A549 (cell line): ENCODE measurements around the gene PLA2G4B. TPM values are rescaled to one million over a fixed set of nuclear protein-coding genes. Genes with fewer than 3 reads are reported as not detected.

ENCODE experiments used
- ATAC-seq, 2 experiments: fragments of 200-7000 bp in 1 of 2; fragments of >200 bp in 1 of 2; cut with Nextera tagmentation in 1 of 2; cut with Tn5 transposase in 1 of 2; 3 replicates each; pipeline versions ENCODE4 v1.8.0 to v1.9.1; 2018 to 2020; ENCODE audit warnings: mild to moderate bottlenecking in 1 of 2, moderate library complexity in 1 of 2
- CTCF ChIA-PET: fragments of 300-600 bp; sonication (Branson Sonifier 250); formaldehyde crosslinking; extraction: SDS; loops from one replicate; lab custom pipeline; 2021; ENCODE audit warnings: antibody characterized with exemption, inconsistent platforms; lab: Yijun Ruan, JAX
- POLR2A ChIA-PET: fragments of 350-600 bp; formaldehyde crosslinking; extraction: SDS; loops from one replicate; lab custom pipeline; 2021; ENCODE audit warnings: antibody characterized with exemption, inconsistent platforms; lab: Yijun Ruan, JAX
- DNase-seq, 2 experiments: peaks; one replicate each; pipeline versions ENCODE4 v3.0.0 to v3.0.0-alpha.2; 2011 to 2016; ENCODE audit warnings: low read depth in 1 of 2, low spot score in 1 of 2
- FAIRE-seq: peaks from 2 replicates; lab custom pipeline; 2011; peaks lifted over from hg19 to GRCh38; lab: Jason Lieb, UNC
- H3K27ac ChIP-seq, 2 experiments: fragments of >200 bp; sonication (Bioruptor Twin); formaldehyde crosslinking; 3 replicates each; pipeline ENCODE4 v1.5.1; 2016 to 2017
- H3K4me1 ChIP-seq: fragments of >200 bp; sonication (Bioruptor Twin); formaldehyde crosslinking; 3 replicates; pipeline ENCODE4 v1.6.1; 2016
- H3K4me2 ChIP-seq: fragments of >200 bp; sonication (Bioruptor Twin); formaldehyde crosslinking; 3 replicates; pipeline ENCODE4 v1.6.1; 2016
- H3K4me3 ChIP-seq: fragments of >200 bp; sonication (Bioruptor Twin); formaldehyde crosslinking; 3 replicates; pipeline ENCODE4 v1.5.1; 2016
- H3K9me3 ChIP-seq: fragments of >200 bp; sonication (Bioruptor Twin); formaldehyde crosslinking; 3 replicates; pipeline ENCODE4 v1.6.1; 2016
- CBX2 ChIP-seq: fragments of 200-600 bp; sonication (generic); IDR thresholded peaks from 2 replicates; pipeline ENCODE4 v1.6.1; 2016; ENCODE audit warnings: low read depth, mild to moderate bottlenecking, borderline replicate concordance
- CBX8 ChIP-seq: fragments of 200-600 bp; sonication (generic); IDR thresholded peaks from 2 replicates; pipeline ENCODE4 v1.6.1; 2016
- EHF ChIP-seq: fragments of 250-450 bp; sonication (Bioruptor Pico); IDR thresholded peaks from 2 replicates; pipeline ENCODE4 v1.5.0; 2020; ENCODE audit warnings: mild to moderate bottlenecking
- ESRRA ChIP-seq: fragments of 150-350 bp; IDR thresholded peaks from 2 replicates; pipeline ENCODE4 v1.6.1; 2014; ENCODE audit warnings: mild to moderate bottlenecking, low read length, borderline replicate concordance
- FOXS1 ChIP-seq: fragments of 250-450 bp; sonication (Bioruptor Pico); IDR thresholded peaks from 2 replicates; pipeline ENCODE4 v1.5.0; 2020; ENCODE audit warnings: mild to moderate bottlenecking, moderate library complexity
- HEYL ChIP-seq: fragments of 250-450 bp; sonication (Bioruptor Pico); IDR thresholded peaks from 2 replicates; pipeline ENCODE4 v1.8.0; 2021; ENCODE audit warnings: mild to moderate bottlenecking, moderate library complexity
- HOXA7 ChIP-seq: fragments of 250-450 bp; sonication (Bioruptor Pico); IDR thresholded peaks from 2 replicates; pipeline ENCODE4 v1.5.0; 2020; ENCODE audit warnings: mild to moderate bottlenecking, moderate library complexity
- KDM1A ChIP-seq: fragments of 200-600 bp; sonication (generic); IDR thresholded peaks from 2 replicates; pipeline ENCODE4 v1.6.1; 2016; ENCODE audit warnings: low read depth, mild to moderate bottlenecking
- MAZ ChIP-seq: fragments of 150-350 bp; IDR thresholded peaks from 2 replicates; pipeline ENCODE4 v1.6.1; 2014; ENCODE audit warnings: antibody characterized with exemption, low read depth, low read length, borderline replicate concordance
- NPAS2 ChIP-seq: fragments of 250-450 bp; sonication (Bioruptor Pico); IDR thresholded peaks from 2 replicates; pipeline ENCODE4 v1.8.0; 2022; ENCODE audit warnings: mild to moderate bottlenecking, moderate library complexity, borderline replicate concordance
- PHF8 ChIP-seq: fragments of 200-600 bp; sonication (generic); IDR thresholded peaks from 2 replicates; pipeline ENCODE4 v1.6.1; 2016; ENCODE audit warnings: low read depth, mild to moderate bottlenecking, antibody characterized with exemption, moderate library complexity, borderline replicate concordance
- RARB ChIP-seq: fragments of 250-450 bp; sonication (Bioruptor Pico); IDR thresholded peaks from 2 replicates; pipeline ENCODE4 v1.8.0; 2021; ENCODE audit warnings: mild to moderate bottlenecking, moderate library complexity
- RCOR1 ChIP-seq: fragments of 150-350 bp; IDR thresholded peaks from 2 replicates; pipeline ENCODE4 v1.6.1; 2014; ENCODE audit warnings: antibody characterized with exemption, low read length, low read depth
- RFX5 ChIP-seq: fragments of 450-650 bp; IDR thresholded peaks from 2 replicates; pipeline ENCODE4 v1.7.1; 2014; ENCODE audit warnings: antibody characterized with exemption, mild to moderate bottlenecking, moderate library complexity
- SREBF2 ChIP-seq: fragments of 450-650 bp; IDR thresholded peaks from 2 replicates; pipeline ENCODE4 v1.6.1; 2014; ENCODE audit warnings: mild to moderate bottlenecking, moderate library complexity
- TFCP2L1 ChIP-seq: fragments of 250-450 bp; sonication (Bioruptor Pico); IDR thresholded peaks from 2 replicates; pipeline ENCODE4 v1.5.0; 2021; ENCODE audit warnings: mild to moderate bottlenecking
- TP53 ChIP-seq: fragments of 250-450 bp; sonication (Bioruptor Pico); IDR thresholded peaks from 2 replicates; pipeline ENCODE4 v1.5.0; 2021; ENCODE audit warnings: mild to moderate bottlenecking, moderate library complexity
- ZC3H11A ChIP-seq: fragments of 450-650 bp; IDR thresholded peaks from 2 replicates; pipeline ENCODE4 v1.6.1; 2014; ENCODE audit warnings: antibody characterized with exemption, mild to moderate bottlenecking
- ZFP36 ChIP-seq: fragments of 450-650 bp; IDR thresholded peaks from 2 replicates; pipeline ENCODE4 v1.6.1; 2014; ENCODE audit warnings: borderline replicate concordance; ENCODE audit not compliant: partially characterized antibody
- ZSCAN20 ChIP-seq: fragments of 250-450 bp; sonication (Bioruptor Pico); IDR thresholded peaks from 2 replicates; pipeline ENCODE4 v1.8.0; 2022; ENCODE audit warnings: mild to moderate bottlenecking, moderate library complexity
- WGBS: methylation state at CpG from one replicate; pipeline ENCODE4 v1.1.6; 2017; ENCODE audit errors: missing lambda C conversion rate; 5-methylcytosine and 5-hydroxymethylcytosine counted together
- polyA plus RNA-seq, 4 experiments: library from polyadenylated mRNA; depleted of rRNA in 3 of 4; stranded (reverse); fragments of >200 nt; fragmentation: RNase III in 1 of 4; extraction: RNeasy Plus Mini Kit Qiagen cat#74134 plus additional on column Dnase treatment in 1 of 4; gene quantifications; 2 replicates in 3 of 4; 3 replicates in 1 of 4; pipeline ENCODE4 v1.2.3, GENCODE V29; 2011 to 2017
- TF ChIP-seq, protein P1 (sequence below): IDR thresholded peaks from 2 replicates; pipeline ENCODE4 v1.6.1; 2012; ENCODE audit warnings: low read depth, borderline replicate concordance
- TF ChIP-seq, protein P2 (sequence below): IDR thresholded peaks from 2 replicates; pipeline ENCODE4 v1.6.1; 2012
- TF ChIP-seq, protein P3 (sequence below): fragments of 250-450 bp; sonication (Bioruptor Pico); IDR thresholded peaks from 2 replicates; pipeline ENCODE4 v1.5.0; 2020; ENCODE audit warnings: low read depth, mild to moderate bottlenecking, moderate library complexity
- TF ChIP-seq, protein P4 (sequence below): fragments of >200 bp; sonication (Bioruptor Twin); formaldehyde crosslinking; IDR thresholded peaks from 3 replicates; pipeline ENCODE4 v1.5.1; 2016
- TF ChIP-seq, protein P5 (sequence below): fragments of 250-450 bp; sonication (Bioruptor Pico); IDR thresholded peaks from 2 replicates; pipeline ENCODE4 v1.5.0; 2021; ENCODE audit warnings: mild to moderate bottlenecking, moderate library complexity, borderline replicate concordance

The PLA2G4B gene
- polyA plus RNA-seq, 2 of the 4 experiments (the other 2 are of a cell fraction), result 2.2 to 2.6 TPM

DNA sequence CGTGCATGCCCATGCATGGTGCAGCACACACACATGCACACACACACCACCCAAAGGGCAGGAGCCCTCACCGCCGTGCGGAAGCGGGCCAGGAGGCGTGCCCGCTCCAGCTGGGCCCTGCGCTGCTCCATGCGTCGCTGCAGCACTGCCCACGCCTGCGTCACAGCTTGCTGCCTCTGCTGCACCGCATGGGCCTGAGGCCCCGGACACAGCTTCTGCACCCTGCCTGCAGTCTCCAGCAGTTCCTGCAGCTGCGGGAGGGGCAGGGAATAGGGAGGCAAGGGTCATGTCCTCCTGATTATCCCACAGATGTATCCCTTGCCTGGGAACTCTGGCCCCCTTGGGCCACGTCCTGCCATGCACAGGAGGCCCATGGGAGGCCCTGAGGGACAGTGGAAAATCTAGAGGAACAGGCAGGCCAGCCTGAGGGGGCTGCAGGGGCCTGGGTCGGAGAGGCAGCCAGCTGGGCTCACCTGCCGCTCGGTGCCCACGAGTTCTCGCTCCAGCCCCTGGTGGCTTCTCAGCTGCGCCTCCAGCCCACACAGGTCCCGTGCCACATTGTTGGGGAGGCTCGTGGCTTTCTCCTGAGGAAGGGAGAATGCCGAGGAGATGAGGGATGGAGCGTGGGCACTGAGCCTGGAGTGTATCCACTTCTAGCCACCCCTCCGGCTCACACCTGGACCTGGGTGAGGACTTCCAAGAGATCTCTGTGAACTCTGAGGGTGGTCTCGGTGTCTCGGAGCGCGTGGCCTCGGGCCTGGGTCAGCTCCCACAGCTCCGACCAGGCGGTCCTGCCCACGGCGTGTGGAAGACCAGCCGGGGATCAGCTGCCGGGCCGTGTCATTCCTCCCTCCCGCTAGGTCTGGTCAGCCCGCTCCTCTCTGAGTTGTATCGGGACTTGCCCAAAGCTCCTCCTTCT lies 31.4 kb downstream of the PLA2G4B start:
- Histone ChIP-seq H3K4me1 (no peaks in the 10 kb centered on the region), H3K27ac (no peak overlapping the region), H3K4me3 (no peak overlapping the region), H3K4me2 (no peak overlapping the region), H3K9me3 (no peaks in the 10 kb centered on the region)
- TF ChIP-seq, protein P1, sequence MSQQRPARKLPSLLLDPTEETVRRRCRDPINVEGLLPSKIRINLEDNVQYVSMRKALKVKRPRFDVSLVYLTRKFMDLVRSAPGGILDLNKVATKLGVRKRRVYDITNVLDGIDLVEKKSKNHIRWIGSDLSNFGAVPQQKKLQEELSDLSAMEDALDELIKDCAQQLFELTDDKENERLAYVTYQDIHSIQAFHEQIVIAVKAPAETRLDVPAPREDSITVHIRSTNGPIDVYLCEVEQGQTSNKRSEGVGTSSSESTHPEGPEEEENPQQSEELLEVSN, result no peak
- TF ChIP-seq RFX5 (no peak), HEYL (no peak), EHF (CRISPR knock-in tag) (no peak), MAZ (no peak), ZFP36 (no peak), ZSCAN20 (CRISPR knock-in tag) (no peak)
- TF ChIP-seq, protein P2, sequence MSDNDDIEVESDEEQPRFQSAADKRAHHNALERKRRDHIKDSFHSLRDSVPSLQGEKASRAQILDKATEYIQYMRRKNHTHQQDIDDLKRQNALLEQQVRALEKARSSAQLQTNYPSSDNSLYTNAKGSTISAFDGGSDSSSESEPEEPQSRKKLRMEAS, result no peak
- DNase-seq, result no peak
- ChIA-PET POLR2A (no interaction called here), CTCF (interaction anchor here (0.9 to 1.1 kb wide), 2 partner anchors 35 to 50 kb away, joined by 3 to 4 read pairs; no protein-coding TSS in a partner anchor)
- WGBS, result 81% methylated on average over 30 of the region's 42 CpGs
- ATAC-seq, result no peak
- FAIRE-seq, result no peak

DNA sequence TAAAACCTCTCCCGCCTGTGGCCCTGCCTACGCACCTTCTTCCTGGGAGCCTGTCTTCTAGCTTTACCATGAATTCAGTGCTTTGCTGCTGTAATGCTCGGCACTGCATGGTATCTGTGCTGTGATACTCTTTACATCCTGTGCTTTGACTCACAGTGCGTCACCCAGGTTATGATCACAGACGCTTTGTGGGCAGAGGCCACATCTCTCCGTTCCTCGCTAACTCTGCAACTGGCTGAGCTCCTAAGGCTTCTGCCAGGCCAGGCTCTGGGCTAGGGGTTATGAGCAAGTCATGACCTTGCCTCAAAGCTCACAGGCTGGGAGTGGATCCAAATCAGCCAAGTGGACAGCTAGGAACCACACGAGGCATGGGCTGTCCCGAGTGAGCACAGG lies 32.0 kb downstream of the PLA2G4B start:
- TF ChIP-seq TP53 (CRISPR knock-in tag) (no peak), PHF8 (no peak), CBX8 (no peak), FOXS1 (no peak), RFX5 (no peak), NPAS2 (CRISPR knock-in tag) (no peak), MAZ (no peak), RCOR1 (no peak), ZC3H11A (no peak), RARB (CRISPR knock-in tag) (no peak), SREBF2 (no peak)
- TF ChIP-seq, protein P3, sequence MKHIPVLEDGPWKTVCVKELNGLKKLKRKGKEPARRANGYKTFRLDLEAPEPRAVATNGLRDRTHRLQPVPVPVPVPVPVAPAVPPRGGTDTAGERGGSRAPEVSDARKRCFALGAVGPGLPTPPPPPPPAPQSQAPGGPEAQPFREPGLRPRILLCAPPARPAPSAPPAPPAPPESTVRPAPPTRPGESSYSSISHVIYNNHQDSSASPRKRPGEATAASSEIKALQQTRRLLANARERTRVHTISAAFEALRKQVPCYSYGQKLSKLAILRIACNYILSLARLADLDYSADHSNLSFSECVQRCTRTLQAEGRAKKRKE (CRISPR knock-in tag), result no peak
- Histone ChIP-seq H3K4me2 (no peak overlapping the region), H3K4me3 (no peak overlapping the region), H3K27ac (no peak overlapping the region), H3K9me3 (no peaks in the 10 kb centered on the region), H3K4me1 (no peaks in the 10 kb centered on the region)
- ChIA-PET CTCF (interaction anchor here (0.8 to 1.1 kb wide), 3 partner anchors 12 to 50 kb away, joined by 3 to 4 read pairs (median 3); no protein-coding TSS in a partner anchor), POLR2A (no interaction called here)
- 70% methylated on average over 9 of the region's 9 CpGs for WGBS
- ATAC-seq (no peak; a peak in 1 of 6 replicates), FAIRE-seq (no peak), DNase-seq (no peak)

DNA sequence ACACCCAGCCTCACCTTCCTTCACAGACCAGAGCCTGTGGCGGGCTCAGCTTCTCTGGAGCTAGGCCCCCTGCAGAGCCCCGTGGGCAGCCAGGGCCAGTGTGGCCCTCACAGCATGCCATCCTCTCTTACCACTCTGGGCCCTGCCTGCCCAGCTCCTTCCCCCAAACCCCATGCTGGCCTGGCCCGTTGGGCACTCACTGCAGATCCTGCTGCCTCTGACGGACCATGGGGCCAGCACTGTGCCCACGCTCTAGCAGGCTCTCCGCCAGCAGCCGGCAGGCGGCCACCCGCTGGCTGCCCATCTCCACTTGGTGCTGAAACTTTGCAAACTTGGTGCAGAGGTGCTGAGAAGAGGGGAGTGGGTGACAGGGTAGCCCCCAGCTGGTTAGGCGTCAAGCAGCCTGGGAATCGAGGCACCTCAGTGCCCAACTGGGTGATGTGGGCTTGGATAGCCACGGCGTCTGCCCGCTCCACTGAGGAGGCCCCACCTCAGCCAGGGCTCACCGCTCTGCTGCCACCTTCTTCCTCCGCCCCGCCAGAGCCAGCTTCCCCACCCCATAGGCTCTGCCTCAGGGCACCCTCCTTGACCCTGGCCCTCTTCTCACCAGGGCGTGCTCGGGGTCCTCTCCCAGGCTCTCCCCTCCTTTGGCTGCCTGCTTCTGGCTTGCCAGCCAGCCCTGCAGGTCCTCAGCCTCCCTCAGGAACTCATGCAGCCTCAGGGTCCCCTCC lies 32.7 kb downstream of the PLA2G4B start:
- 62% methylated on average over 9 of the region's 19 CpGs for WGBS
- Histone ChIP-seq H3K4me3 (no peak overlapping the region), H3K9me3 (no peaks in the 10 kb centered on the region), H3K27ac (no peak overlapping the region), H3K4me1 (no peaks in the 10 kb centered on the region), H3K4me2 (no peak overlapping the region)
- no peak for FAIRE-seq
- ATAC-seq, result no peak
- no peak for DNase-seq
- ChIA-PET POLR2A (no interaction called here), CTCF (interaction anchor here (0.8 to 1.1 kb wide), 3 partner anchors 13 to 49 kb away, joined by 3 to 4 read pairs (median 3); no protein-coding TSS in a partner anchor)
- TF ChIP-seq, protein P3 (CRISPR knock-in tag), result no peak
- TF ChIP-seq ZFP36 (no peak), ESRRA (no peak), KDM1A (no peak), TP53 (CRISPR knock-in tag) (no peak), HOXA7 (no peak), CBX2 (no peak), ZSCAN20 (CRISPR knock-in tag) (no peak), TFCP2L1 (CRISPR knock-in tag) (no peak)
- TF ChIP-seq, protein P4, sequence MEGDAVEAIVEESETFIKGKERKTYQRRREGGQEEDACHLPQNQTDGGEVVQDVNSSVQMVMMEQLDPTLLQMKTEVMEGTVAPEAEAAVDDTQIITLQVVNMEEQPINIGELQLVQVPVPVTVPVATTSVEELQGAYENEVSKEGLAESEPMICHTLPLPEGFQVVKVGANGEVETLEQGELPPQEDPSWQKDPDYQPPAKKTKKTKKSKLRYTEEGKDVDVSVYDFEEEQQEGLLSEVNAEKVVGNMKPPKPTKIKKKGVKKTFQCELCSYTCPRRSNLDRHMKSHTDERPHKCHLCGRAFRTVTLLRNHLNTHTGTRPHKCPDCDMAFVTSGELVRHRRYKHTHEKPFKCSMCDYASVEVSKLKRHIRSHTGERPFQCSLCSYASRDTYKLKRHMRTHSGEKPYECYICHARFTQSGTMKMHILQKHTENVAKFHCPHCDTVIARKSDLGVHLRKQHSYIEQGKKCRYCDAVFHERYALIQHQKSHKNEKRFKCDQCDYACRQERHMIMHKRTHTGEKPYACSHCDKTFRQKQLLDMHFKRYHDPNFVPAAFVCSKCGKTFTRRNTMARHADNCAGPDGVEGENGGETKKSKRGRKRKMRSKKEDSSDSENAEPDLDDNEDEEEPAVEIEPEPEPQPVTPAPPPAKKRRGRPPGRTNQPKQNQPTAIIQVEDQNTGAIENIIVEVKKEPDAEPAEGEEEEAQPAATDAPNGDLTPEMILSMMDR, result no peak
- TF ChIP-seq, protein P5, sequence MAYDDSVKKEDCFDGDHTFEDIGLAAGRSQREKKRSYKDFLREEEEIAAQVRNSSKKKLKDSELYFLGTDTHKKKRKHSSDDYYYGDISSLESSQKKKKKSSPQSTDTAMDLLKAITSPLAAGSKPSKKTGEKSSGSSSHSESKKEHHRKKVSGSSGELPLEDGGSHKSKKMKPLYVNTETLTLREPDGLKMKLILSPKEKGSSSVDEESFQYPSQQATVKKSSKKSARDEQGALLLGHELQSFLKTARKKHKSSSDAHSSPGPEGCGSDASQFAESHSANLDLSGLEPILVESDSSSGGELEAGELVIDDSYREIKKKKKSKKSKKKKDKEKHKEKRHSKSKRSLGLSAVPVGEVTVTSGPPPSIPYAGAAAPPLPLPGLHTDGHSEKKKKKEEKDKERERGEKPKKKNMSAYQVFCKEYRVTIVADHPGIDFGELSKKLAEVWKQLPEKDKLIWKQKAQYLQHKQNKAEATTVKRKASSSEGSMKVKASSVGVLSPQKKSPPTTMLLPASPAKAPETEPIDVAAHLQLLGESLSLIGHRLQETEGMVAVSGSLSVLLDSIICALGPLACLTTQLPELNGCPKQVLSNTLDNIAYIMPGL (CRISPR knock-in tag), result no peak
